Measurements from ENCODE around the gene PXYLP1.

- TF ChIP-seq CTCF (IDR thresholded peaks at IDR 0.05; ENCODE audit: low read depth, low read length) (no peak), POLR2A (IDR thresholded peaks at IDR 0.05; ENCODE audit: extremely low read depth, insufficient read length) (no peak), MAX (IDR thresholded peaks at IDR 0.05; ENCODE audit: low read depth, low read length) (no peak), MYC (IDR thresholded peaks at IDR 0.05; ENCODE audit: low read depth, low read length) (no peak)
Observed at GRCh38 chr3:141258973-141259372, 27.3 kb downstream of the PXYLP1 start.

Data from NB4 (cell line).